Activated B cell treated with CpG ODN at 0.5 μM for 24 hours (primary cell): Measurements from ENCODE around the gene MCCC2. TPM values are rescaled to one million over a fixed set of nuclear protein-coding genes. Genes with fewer than 3 reads are reported as not detected.
A peak's percentile ranks its signal among the peaks of the same experiment; 100 is the strongest.
"Not testable (repeated sequence)": the region's sequence is repeated elsewhere in the genome, so short reads cannot be mapped to it uniquely, and the experiment has no call there.

Experiments
- ATAC-seq: fragments of 200-7000 bp; cut with Tn5 transposase; one replicate; pipeline ENCODE4 v1.10.0; 2021; ENCODE audit warnings: low read depth, mild to moderate bottlenecking, moderate library complexity
- CTCF ChIA-PET: fragments of 350-600 bp; sonication (Branson Sonifier 250); formaldehyde crosslinking; loops from one replicate; lab custom pipeline; 2021; ENCODE audit warnings: antibody characterized with exemption; lab: Charles Lee
- POLR2A ChIA-PET: fragments of 350-600 bp; sonication (Branson Sonifier 250); formaldehyde crosslinking; loops from one replicate; lab custom pipeline; 2021; ENCODE audit warnings: antibody characterized with exemption; lab: Charles Lee
- DNase-seq: peaks from one replicate; pipeline ENCODE4 v3.0.0; 2022
- H3K27ac Mint-ChIP-seq: one replicate; pipeline ENCODE4 v1.8.0; 2020; ENCODE audit warnings: mixed read lengths
- H3K27me3 Mint-ChIP-seq: one replicate; pipeline ENCODE4 v1.8.0; 2021; ENCODE audit warnings: mixed read lengths
- H3K36me3 Mint-ChIP-seq: one replicate; pipeline ENCODE4 v1.8.0; 2021; ENCODE audit warnings: low read depth, mixed read lengths
- H3K4me1 Mint-ChIP-seq: one replicate; pipeline ENCODE4 v1.8.0; 2021; ENCODE audit warnings: mixed read lengths
- H3K4me3 Mint-ChIP-seq: one replicate; pipeline ENCODE4 v1.8.0; 2020; ENCODE audit warnings: mild to moderate bottlenecking, mixed read lengths
- H3K9me3 Mint-ChIP-seq: one replicate; pipeline ENCODE4 v1.8.0; 2020; ENCODE audit warnings: mixed read lengths
- intact Hi-C: fragments of 100-400 bp; cut with micrococcal nuclease; formaldehyde crosslinking; loops from one replicate; pipeline ENCODE4 v1.15.1; 2024
- total RNA-seq: library from RNA; stranded (reverse); gene quantifications from 2 replicates; pipeline ENCODE4 v1.2.3, GENCODE V29; 2022
- TF ChIP-seq, protein P1 (sequence below): fragments of 200-600 bp; IDR thresholded peaks from one replicate; pipeline ENCODE4 v1.8.0; 2022; ENCODE audit warnings: antibody characterized with exemption, mild to moderate bottlenecking

MCCC2 gene
- total RNA-seq, 1 donor from 2014 or later: 70.4 TPM

DNA sequence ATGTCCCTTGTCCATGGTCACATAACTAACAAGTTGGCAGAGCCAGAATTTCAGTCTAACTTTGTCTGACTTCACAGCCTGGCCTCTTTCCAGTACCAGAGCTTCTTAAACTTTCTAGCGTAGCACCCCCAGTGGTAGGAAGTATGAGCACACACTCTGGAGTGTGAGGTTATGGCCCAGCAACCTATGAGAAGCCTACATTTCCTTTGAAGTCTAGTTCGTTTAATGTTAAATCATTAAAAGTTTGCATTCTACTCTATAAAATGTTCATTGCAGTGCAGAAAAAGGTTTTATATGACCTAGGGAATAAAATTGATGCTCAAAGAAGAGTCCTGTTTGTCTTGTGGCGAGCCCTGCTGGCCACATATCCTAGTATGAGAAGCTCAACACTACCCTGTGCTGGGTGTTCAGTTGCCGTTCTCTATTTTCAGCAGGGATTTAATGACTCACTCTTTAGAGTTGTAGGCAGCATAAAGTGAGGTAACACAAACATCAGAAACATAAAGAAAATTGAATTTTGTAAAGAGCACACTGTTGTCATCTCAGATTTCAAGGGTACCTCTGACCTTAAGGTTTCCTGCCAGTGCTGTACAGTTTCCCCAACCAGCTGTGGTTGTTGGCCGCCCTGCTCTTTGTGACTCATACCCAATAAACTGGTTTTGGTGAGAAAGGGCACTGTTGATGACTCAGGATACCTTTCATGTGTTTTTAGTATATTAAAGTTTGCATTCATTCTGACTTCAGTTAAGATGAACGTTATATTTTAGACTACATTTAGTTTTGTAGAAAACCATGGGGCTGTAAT lies 14.3 kb downstream of the MCCC2 start:
- intact Hi-C loops: loop anchor here (1.0 kb wide), 1 partner anchor 14 kb away; the partner anchor contains the start of gene MCCC2
- H3K36me3 Mint-ChIP-seq: peaks cover 73% of the 10 kb centered on the region
- H3K27ac Mint-ChIP-seq: peak overlapping the region; percentile 53
- ChIA-PET POLR2A (interaction anchor here (2.1 kb wide), 1 partner anchor 14 kb away, joined by 17 read pairs; the partner anchor contains the start of gene MCCC2), CTCF (interaction anchor here (0.8 to 1.5 kb wide), 4 partner anchors 9 to 52 kb away, joined by 3 to 7 read pairs (median 3); no protein-coding TSS in a partner anchor)
- ATAC-seq: peak; percentile 87
- TF ChIP-seq, protein P1, sequence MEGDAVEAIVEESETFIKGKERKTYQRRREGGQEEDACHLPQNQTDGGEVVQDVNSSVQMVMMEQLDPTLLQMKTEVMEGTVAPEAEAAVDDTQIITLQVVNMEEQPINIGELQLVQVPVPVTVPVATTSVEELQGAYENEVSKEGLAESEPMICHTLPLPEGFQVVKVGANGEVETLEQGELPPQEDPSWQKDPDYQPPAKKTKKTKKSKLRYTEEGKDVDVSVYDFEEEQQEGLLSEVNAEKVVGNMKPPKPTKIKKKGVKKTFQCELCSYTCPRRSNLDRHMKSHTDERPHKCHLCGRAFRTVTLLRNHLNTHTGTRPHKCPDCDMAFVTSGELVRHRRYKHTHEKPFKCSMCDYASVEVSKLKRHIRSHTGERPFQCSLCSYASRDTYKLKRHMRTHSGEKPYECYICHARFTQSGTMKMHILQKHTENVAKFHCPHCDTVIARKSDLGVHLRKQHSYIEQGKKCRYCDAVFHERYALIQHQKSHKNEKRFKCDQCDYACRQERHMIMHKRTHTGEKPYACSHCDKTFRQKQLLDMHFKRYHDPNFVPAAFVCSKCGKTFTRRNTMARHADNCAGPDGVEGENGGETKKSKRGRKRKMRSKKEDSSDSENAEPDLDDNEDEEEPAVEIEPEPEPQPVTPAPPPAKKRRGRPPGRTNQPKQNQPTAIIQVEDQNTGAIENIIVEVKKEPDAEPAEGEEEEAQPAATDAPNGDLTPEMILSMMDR: no peak
- no peak for DNase-seq
- H3K27me3 Mint-ChIP-seq: no peaks in the 10 kb centered on the region
- H3K4me3 Mint-ChIP-seq: no peak overlapping the region
- peaks cover 10% of the 10 kb centered on the region for H3K4me1 Mint-ChIP-seq
- no peaks in the 10 kb centered on the region for H3K9me3 Mint-ChIP-seq

DNA sequence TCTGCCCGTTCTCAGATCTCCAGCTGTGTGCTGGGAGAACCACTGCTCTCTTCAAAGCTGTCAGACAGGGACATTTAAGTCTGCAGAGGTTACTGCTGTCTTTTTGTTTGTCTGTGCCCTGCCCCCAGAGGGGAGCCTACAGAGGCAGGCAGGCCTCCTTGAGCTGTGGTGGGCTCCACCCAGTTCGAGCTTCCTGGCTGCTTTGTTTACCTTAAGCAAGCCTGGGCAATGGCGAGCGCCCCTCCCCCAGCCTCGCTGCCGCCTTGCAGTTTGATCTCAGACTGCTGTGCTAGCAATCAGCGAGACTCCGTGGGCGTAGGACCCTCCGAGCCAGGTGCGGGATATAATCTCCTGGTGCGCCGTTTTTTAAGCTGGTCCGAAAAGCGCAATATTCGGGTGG lies 22.8 kb downstream of the MCCC2 start:
- H3K4me3 Mint-ChIP-seq, intact Hi-C loops, H3K27me3 Mint-ChIP-seq: not testable (repeated sequence)

DNA sequence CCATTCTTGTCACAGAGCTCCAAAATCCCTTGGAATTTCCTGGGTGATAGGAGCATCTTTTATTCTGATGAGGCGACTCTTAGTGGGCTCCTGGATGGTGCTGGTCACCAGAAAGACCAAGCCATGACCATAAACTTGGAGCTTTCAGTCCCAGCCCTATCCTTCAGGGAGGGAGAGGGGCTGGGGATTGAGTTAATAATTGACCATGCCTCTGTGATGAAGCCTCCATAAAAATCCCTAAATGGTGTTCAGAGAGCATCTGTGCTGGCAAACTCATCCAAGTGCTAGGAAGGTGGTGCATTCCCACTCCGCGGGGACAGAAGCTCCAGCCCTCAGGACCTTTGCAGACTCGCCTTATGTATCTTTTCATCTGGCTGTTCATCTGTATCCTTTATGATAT lies 28.7 kb downstream of the MCCC2 start:
- POLR2A ChIA-PET: no interaction called here
- TF ChIP-seq, protein P1: no peak
- intact Hi-C loops: no loop called here
- CTCF ChIA-PET: no interaction called here
- no peaks in the 10 kb centered on the region for H3K9me3 Mint-ChIP-seq
- ATAC-seq (no peak), DNase-seq (no peak)
- no peaks in the 10 kb centered on the region for H3K4me1 Mint-ChIP-seq
- H3K27ac Mint-ChIP-seq: no peak overlapping the region
- no peaks in the 10 kb centered on the region for H3K27me3 Mint-ChIP-seq
- H3K36me3 Mint-ChIP-seq: peaks cover 69% of the 10 kb centered on the region
- no peak overlapping the region for H3K4me3 Mint-ChIP-seq

More for the DNA sequence above, 22.8 kb downstream of the MCCC2 start:
- DNase-seq, CTCF ChIA-PET, H3K9me3 Mint-ChIP-seq, H3K27ac Mint-ChIP-seq, POLR2A ChIA-PET, H3K4me1 Mint-ChIP-seq, ATAC-seq: not testable (repeated sequence)
- H3K36me3 Mint-ChIP-seq: peaks cover 45% of the 10 kb centered on the region

DNA sequence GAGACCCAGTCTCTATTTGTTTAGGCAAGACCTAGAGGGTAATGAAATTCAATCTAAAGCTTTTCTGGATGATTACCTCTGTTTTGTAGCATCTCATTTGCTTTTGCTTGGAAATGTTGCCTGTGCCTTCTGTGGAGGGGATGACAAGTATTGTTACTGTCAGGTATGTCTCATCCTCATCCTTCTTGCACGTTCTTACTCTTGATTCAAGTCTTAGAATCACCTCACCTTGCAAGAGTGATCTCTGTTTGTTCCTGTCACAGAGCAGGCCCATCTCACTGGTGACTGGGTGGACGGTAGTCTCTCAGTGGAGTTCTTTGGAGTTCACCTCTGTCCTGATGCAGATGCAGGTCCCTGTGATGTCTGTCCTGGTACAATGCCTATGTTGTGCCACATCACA lies 33.5 kb downstream of the MCCC2 start:
- H3K36me3 Mint-ChIP-seq: peaks cover 81% of the 10 kb centered on the region
- CTCF ChIA-PET: no interaction called here
- POLR2A ChIA-PET: no interaction called here
- DNase-seq (no peak), ATAC-seq (no peak)
- H3K9me3 Mint-ChIP-seq: no peaks in the 10 kb centered on the region
- H3K27me3 Mint-ChIP-seq: no peaks in the 10 kb centered on the region
- intact Hi-C loops: no loop called here
- TF ChIP-seq, protein P1: no peak
- H3K4me3 Mint-ChIP-seq: no peak overlapping the region
- peaks cover 4% of the 10 kb centered on the region for H3K4me1 Mint-ChIP-seq
- H3K27ac Mint-ChIP-seq: no peak overlapping the region

DNA sequence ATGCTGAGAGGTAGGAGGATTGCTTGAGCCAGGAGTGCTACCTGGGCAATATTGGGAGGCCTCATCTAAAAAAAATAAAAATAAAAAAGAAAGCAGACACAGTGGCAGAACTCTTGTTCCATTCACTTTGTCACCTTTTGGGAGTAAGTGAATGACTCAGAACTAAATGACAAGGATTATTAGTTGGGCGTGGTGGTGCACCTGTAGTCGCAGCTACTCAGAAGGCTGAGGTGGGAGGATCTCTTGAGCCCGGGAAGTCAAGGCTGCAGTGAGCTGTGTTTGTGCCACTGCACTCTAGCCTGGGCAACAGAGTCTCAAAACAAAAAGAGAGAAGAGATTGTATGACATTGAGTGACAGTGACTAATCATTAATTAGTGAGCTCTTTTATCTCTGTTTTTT lies 34.1 kb downstream of the MCCC2 start:
- Mint-ChIP-seq H3K4me3 (no peak overlapping the region), H3K27ac (peak overlapping the region; percentile 18), H3K36me3 (peaks cover 80% of the 10 kb centered on the region), H3K4me1 (peaks cover 4% of the 10 kb centered on the region), H3K9me3 (no peaks in the 10 kb centered on the region), H3K27me3 (no peaks in the 10 kb centered on the region)
- ATAC-seq (no peak), DNase-seq (no peak)
- POLR2A ChIA-PET: no interaction called here
- TF ChIP-seq, protein P1: no peak
- intact Hi-C loops: no loop called here
- CTCF ChIA-PET: no interaction called here
